HepG2 (cell line): ENCODE measurements around the gene UNC119B. TPM values are rescaled to one million over a fixed set of nuclear protein-coding genes. Genes with fewer than 3 reads are reported as not detected.

Experiments
- CC2D1A ChIP-seq: sonication (generic); formaldehyde crosslinking; IDR thresholded peaks from 2 replicates; pipeline ENCODE4 v1.8.1; 2023; ENCODE audit warnings: mild to moderate bottlenecking, missing genetic modification reagents
- FOSL2 ChIP-seq: sonication (generic); formaldehyde crosslinking; IDR thresholded peaks from 2 replicates; pipeline ENCODE4 v1.4.0; 2020; ENCODE audit warnings: missing genetic modification reagents
- FOXA1 ChIP-seq, 2 experiments: fragments of 450-650 bp in 1 of 2; sonication (generic) in 1 of 2; formaldehyde crosslinking in 1 of 2; IDR thresholded peaks; 2 replicates each; pipeline versions ENCODE4 v1.4.0 to v1.6.1; 2016 to 2020; ENCODE audit warnings: missing genetic modification reagents in 1 of 2
- FOXO1 ChIP-seq: sonication (generic); formaldehyde crosslinking; IDR thresholded peaks from 2 replicates; pipeline ENCODE4 v1.4.0; 2020; ENCODE audit warnings: missing genetic modification reagents
- FUBP1 ChIP-seq: sonication (generic); formaldehyde crosslinking; IDR thresholded peaks from 2 replicates; pipeline ENCODE4 v1.5.1; 2020; ENCODE audit warnings: missing genetic modification reagents, mild to moderate bottlenecking, borderline replicate concordance
- GPN1 ChIP-seq: sonication (generic); formaldehyde crosslinking; IDR thresholded peaks from 2 replicates; pipeline ENCODE4 v1.5.1; 2020; ENCODE audit warnings: missing genetic modification reagents, borderline replicate concordance
- IKZF4 ChIP-seq: sonication (generic); formaldehyde crosslinking; IDR thresholded peaks from 2 replicates; pipeline ENCODE4 v1.5.1; 2020; ENCODE audit warnings: borderline replicate concordance, mild to moderate bottlenecking, low read depth, missing genetic modification reagents; ENCODE audit errors: not compliant biosample characterization
- KLF6 ChIP-seq: IDR thresholded peaks from 2 replicates; pipeline ENCODE4 v1.8.0; 2016; ENCODE audit warnings: missing biosample characterization, missing genetic modification reagents
- NR2F2 ChIP-seq: IDR thresholded peaks from 2 replicates; pipeline ENCODE4 v1.6.1; 2012; ENCODE audit warnings: low read depth, inconsistent platforms, borderline replicate concordance
- SP5 ChIP-seq: IDR thresholded peaks from 2 replicates; pipeline ENCODE4 v1.6.1; 2016; ENCODE audit warnings: low read depth, borderline replicate concordance
- XRCC5 ChIP-seq: fragments of 200-400 bp; formaldehyde crosslinking; optimal IDR thresholded peaks from 2 replicates; pipeline ENCODE3; 2017; ENCODE audit warnings: mild to moderate bottlenecking, low read length
- ZBTB37 ChIP-seq: sonication (generic); formaldehyde crosslinking; IDR thresholded peaks from 2 replicates; pipeline ENCODE4 v1.4.0; 2020; ENCODE audit warnings: mild to moderate bottlenecking, missing genetic modification reagents
- ZIK1 ChIP-seq: sonication (generic); formaldehyde crosslinking; IDR thresholded peaks from 2 replicates; pipeline ENCODE4 v1.5.0; 2020; ENCODE audit warnings: mild to moderate bottlenecking, low read depth, missing genetic modification reagents, borderline replicate concordance
- ZNF274 ChIP-seq: sonication (generic); formaldehyde crosslinking; IDR thresholded peaks from 2 replicates; pipeline ENCODE4 v1.5.1; 2020; ENCODE audit warnings: mild to moderate bottlenecking, missing genetic modification reagents
- ZNF337 ChIP-seq: sonication (generic); formaldehyde crosslinking; IDR thresholded peaks from 2 replicates; pipeline ENCODE4 v1.5.1; 2020; ENCODE audit warnings: missing genetic modification reagents, low read depth, mild to moderate bottlenecking, borderline replicate concordance
- ZNF605 ChIP-seq: sonication (generic); formaldehyde crosslinking; IDR thresholded peaks from 2 replicates; pipeline ENCODE4 v1.8.0; 2022; ENCODE audit warnings: mild to moderate bottlenecking, missing genetic modification reagents
- ZSCAN20 ChIP-seq: sonication (generic); formaldehyde crosslinking; IDR thresholded peaks from 2 replicates; pipeline ENCODE4 v1.4.0; 2020; ENCODE audit warnings: missing genetic modification reagents, mild to moderate bottlenecking, borderline replicate concordance
- polyA plus RNA-seq, 8 experiments: library from polyadenylated mRNA; depleted of rRNA in 3 of 8; stranded (reverse) in 7 of 8; unstranded in 1 of 8; fragments of >200 nt; fragmentation: Illumina TruSeq in 4 of 8; extraction: Trizol in 4 of 8; gene quantifications; 2 replicates each; pipeline versions ENCODE4 v1.2.1 to v1.2.3, GENCODE V29; 2011 to 2016; ENCODE audit warnings: low read depth in 4 of 8, missing spikeins in 1 of 8, mixed read lengths in 1 of 8; ENCODE audit not compliant: insufficient read depth in 1 of 8
- total RNA-seq, 5 experiments: library from RNA; depleted of rRNA; stranded (reverse); fragments of >200 nt; fragmentation: Illumina TruSeq; extraction: Trizol; gene quantifications; 2 replicates each; pipeline ENCODE4 v1.2.3, GENCODE V29; 2016; ENCODE audit warnings: low read depth in 1 of 5

Gene UNC119B
- total and polyA plus RNA-seq, 2 of the 13 experiments (the other 11 are each of a cell fraction or from before 2014, with no cell fraction given): 19.6 to 19.7 TPM

- TF ChIP-seq FUBP1 (CRISPR knock-in tag) (0 out of 2 replicates have a peak, but pooled peaks have one; percentile 13), FOSL2 (CRISPR knock-in tag) (peak; percentile 27; the same call in 1 of the 2 replicates), SP5 (0 out of 2 replicates have a peak, but pooled peaks have one; percentile 71), FOXO1 (CRISPR knock-in tag) (no peak; the same call in 1 of the 2 replicates), ZNF605 (CRISPR knock-in tag) (peak; percentile 93), ZSCAN20 (CRISPR knock-in tag) (0 out of 2 replicates have a peak, but pooled peaks have one; percentile 30), GPN1 (CRISPR knock-in tag) (no peak), FOXA1 (IDR thresholded peaks at IDR 0.05) (no peak), FOXA1 (CRISPR knock-in tag; IDR thresholded peaks at IDR 0.05) (peak; percentile 15; the same call in 1 of the 2 replicates), ZIK1 (CRISPR knock-in tag) (peak; percentile 49; the same call in 1 of the 2 replicates), ZBTB37 (CRISPR knock-in tag) (no peak), IKZF4 (CRISPR knock-in tag) (peak; percentile 70), NR2F2 (no peak), KLF6 (CRISPR knock-in tag) (0 out of 2 replicates have a peak, but pooled peaks have one; percentile 18), ZNF274 (CRISPR knock-in tag) (peak; percentile 49; the same call in 1 of the 2 replicates), XRCC5 (peak; percentile 85), CC2D1A (CRISPR knock-in tag) (peak; percentile 39; the same call in 1 of the 2 replicates), ZNF337 (CRISPR knock-in tag) (peak; percentile 40; the same call in 1 of the 2 replicates)
Observed at GRCh38 chr12:120686690-120687577, 23.3 kb upstream of the UNC119B start, which contains the start of gene MLEC (continued).
